Measurements from ENCODE around the gene KCNJ9.

KCNJ9 gene

DNA sequence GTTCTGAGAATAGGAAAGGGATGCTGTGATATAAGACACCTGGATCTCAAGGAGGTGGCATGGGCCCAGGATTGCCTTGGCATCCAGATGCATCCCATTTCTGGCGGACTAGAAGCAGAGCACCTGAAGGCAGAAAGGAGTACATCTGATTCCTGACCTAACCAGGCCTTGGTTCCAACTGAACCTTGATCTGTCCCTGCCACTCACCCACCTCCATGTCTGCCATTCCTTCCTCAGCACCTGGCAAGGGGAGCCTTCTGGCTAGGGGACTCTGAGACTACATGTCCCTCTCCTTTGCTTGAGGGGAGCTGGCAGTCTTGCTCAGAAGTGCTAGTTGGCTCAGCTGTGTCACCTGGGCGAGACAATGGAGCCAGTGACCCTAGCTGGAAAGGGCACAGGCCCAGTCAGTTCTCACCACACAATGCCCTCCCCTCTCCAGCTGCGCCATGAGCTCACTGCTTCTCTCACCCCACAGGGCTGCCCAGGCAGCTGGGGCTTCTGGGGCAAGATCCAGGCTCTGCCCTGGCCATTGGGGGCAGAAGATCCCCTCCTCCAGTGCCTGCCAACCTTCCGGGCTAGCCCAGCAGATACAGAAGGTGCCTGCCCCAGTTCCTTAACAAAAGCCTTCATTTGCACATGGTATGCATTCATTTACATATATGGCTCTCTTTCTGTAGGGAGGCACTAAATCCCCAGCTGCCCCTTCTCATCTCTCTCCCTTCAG, 14.2 kb downstream of the KCNJ9 start:
- H3K36me3 ChIP-seq: peaks cover 5% of the 10 kb centered on the region
- no peak overlapping the region for H3K27ac ChIP-seq
- TF ChIP-seq, protein P1, sequence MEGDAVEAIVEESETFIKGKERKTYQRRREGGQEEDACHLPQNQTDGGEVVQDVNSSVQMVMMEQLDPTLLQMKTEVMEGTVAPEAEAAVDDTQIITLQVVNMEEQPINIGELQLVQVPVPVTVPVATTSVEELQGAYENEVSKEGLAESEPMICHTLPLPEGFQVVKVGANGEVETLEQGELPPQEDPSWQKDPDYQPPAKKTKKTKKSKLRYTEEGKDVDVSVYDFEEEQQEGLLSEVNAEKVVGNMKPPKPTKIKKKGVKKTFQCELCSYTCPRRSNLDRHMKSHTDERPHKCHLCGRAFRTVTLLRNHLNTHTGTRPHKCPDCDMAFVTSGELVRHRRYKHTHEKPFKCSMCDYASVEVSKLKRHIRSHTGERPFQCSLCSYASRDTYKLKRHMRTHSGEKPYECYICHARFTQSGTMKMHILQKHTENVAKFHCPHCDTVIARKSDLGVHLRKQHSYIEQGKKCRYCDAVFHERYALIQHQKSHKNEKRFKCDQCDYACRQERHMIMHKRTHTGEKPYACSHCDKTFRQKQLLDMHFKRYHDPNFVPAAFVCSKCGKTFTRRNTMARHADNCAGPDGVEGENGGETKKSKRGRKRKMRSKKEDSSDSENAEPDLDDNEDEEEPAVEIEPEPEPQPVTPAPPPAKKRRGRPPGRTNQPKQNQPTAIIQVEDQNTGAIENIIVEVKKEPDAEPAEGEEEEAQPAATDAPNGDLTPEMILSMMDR (IDR thresholded peaks at IDR 0.05; ENCODE audit: low read depth, low read length): no peak

DNA sequence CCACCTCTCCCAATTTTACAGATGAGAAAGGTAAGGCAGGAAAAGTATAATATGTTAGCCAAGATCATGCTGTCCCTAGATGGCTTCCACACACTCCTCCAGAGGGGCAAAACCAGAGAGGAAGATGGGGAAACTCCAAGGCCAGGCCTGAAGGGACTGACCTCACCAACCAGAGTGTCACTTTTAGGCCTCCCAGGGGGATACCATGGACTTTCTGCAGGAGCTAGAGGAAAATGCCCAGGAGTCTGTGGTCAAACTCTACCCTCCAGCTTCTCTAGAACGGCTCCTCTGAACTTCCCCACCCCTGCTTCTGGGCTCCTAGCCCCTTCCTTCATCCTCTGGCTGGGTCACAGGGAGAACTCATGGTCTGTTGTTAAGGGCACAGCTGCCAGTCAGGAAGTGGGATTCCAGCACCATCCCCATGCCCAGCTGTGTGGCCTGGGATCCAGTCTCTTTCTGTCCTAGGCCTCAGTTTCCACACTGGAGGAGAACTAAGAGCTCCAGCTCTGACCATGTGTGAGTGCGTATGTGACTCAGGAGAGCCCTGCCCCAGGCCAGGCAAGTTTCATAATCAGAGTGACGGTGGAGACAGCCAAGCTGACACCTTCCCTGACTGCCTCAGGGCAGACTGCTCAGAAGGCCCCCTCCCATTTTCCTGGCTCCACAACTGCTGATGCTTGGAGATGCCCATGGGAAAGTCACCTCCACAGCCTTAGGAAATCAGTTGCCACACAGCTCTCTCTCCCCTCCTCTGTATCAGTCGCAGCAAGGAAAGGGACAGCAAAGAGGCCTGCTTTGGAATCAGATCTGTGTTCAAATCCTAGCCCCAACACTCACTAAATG, 15.2 kb downstream of the KCNJ9 start:
- TF ChIP-seq, protein P1 (IDR thresholded peaks at IDR 0.05; ENCODE audit: low read depth, low read length): no peak
- peaks cover 5% of the 10 kb centered on the region for H3K36me3 ChIP-seq
- H3K4me3 ChIP-seq (ENCODE audit: low read depth, low read length): no peak overlapping the region
- H3K27ac ChIP-seq: no peak overlapping the region
- no peaks in the 10 kb centered on the region for H3K27me3 ChIP-seq (ENCODE audit: insufficient read depth, low read depth, severe bottlenecking)
- no peaks in the 10 kb centered on the region for H3K9me3 ChIP-seq (ENCODE audit: severe bottlenecking)
- DNase-seq: no peak

More for the DNA sequence above, 14.2 kb downstream of the KCNJ9 start:
- no peak for DNase-seq
- no peak overlapping the region for H3K4me3 ChIP-seq (ENCODE audit: low read depth, low read length)
- H3K27me3 ChIP-seq (ENCODE audit: insufficient read depth, low read depth, severe bottlenecking): no peaks in the 10 kb centered on the region
- H3K9me3 ChIP-seq (ENCODE audit: severe bottlenecking): no peaks in the 10 kb centered on the region

DNA sequence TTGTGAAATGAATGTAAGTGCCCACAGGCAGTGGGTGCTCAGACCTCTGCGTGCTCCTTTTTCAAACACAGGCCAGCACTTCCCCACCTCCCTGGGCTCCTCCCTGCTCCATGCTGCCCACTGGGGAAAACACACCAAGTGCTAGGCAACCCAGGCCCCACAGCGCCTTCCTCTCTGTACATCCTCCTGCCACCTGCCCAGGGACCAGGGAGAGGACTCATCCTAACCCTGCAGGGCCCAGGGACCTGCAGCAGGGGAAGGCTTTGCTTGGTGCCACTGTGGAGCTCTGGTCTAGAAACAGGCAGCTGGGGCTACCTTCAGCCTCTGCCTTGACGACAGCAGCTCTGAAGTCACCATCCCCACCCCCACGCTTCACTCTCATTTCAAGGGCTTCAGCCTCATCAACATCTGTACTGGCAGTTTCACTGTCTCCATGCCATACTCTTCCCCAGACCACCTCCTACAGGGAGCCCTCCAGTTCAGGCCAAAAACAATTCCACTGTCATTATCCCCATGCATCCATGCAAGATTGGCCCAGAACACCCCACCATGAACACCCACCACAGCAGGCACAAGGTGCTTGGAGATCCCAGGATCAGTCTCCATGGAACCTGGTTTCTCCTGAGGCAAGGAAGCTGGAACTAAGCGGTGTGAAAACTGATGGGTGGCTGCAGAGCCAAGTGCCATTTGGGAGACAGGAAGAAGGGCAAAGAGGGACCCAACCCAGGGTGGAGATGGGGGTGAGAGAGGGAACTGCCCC, 16.0 kb downstream of the KCNJ9 start:
- Histone ChIP-seq H3K4me3 (ENCODE audit: low read depth, low read length) (peak overlapping the region; percentile 65), H3K27ac (no peak overlapping the region), H3K27me3 (ENCODE audit: insufficient read depth, low read depth, severe bottlenecking) (no peaks in the 10 kb centered on the region), H3K36me3 (no peaks in the 10 kb centered on the region; the same call in none of the 2 replicates), H3K9me3 (ENCODE audit: severe bottlenecking) (no peaks in the 10 kb centered on the region)
- TF ChIP-seq, protein P1 (IDR thresholded peaks at IDR 0.05; ENCODE audit: low read depth, low read length): no peak
- no peak for DNase-seq

DNA sequence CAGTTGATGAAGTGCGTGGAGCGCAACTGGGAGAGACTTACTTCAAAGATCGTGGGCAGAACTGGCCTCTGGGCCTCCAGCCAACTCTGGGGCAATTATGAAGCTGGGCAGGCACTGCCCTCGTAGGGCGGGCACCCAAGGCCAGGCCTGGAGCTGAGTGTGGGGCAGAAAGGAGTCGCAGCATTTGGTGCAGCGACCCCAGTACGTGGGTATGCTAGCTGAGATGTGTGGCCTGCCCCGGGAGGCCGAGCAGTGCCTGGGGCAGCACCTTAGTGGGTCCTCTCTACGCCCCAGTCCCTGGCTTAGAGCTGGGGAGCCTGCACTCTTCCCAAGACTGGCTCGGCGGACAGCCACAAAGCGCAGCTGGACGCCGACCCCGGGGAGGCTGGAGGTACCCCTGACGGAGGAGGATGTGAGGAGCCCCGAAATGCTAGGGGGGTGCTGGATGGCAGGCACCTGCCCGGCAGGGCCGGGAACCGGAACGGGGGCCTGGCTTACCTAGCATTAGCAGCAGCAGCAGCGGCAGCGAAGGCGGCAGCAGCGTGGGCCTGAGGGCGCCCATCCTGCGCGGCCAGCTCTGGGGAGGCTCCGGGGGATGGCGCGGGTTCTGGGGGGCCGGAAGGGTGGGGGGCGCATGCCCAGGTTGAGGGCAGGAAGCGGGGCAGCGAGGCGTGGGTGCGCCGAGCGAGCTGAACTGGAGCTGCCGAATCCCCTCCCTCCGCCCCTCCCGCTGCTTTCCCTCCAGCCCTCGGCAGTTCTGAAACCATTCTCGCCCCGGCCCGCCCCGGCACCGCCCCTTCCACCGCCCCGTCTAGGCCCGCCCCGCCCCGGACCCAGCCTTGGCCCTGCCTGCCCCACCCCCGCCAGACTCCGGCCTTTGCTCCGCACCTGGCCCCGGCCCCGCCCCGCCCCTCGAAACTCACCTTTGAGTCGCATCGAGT, 16.8 kb downstream of the KCNJ9 start, which contains the start of gene IGSF8:
IGSF8 (minus strand) TSS at position 709 of the 941 bp plus-strand sequence; CDS start at position 562, 147 bp downstream.
- peak; percentile 97 for DNase-seq
- Histone ChIP-seq H3K36me3 (no peaks in the 10 kb centered on the region; the same call in none of the 2 replicates), H3K9me3 (ENCODE audit: severe bottlenecking) (no peaks in the 10 kb centered on the region), H3K27ac (peak within 1 kb of the TSS; percentile 28), H3K4me3 (ENCODE audit: low read depth, low read length) (peak within 1 kb of the TSS; percentile 65), H3K27me3 (ENCODE audit: insufficient read depth, low read depth, severe bottlenecking) (no peaks in the 10 kb centered on the region)
- TF ChIP-seq, protein P1 (IDR thresholded peaks at IDR 0.05; ENCODE audit: low read depth, low read length): no peak

Measured in WERI-Rb-1 (cell line).